Measurements from ENCODE around the gene FADS1. TPM values are rescaled to one million over a fixed set of nuclear protein-coding genes. Genes with fewer than 3 reads are reported as not detected.

FADS1 gene
- total and polyA plus RNA-seq, 2 of the 13 experiments (the other 11 are each of a cell fraction or from before 2014, with no cell fraction given): 91.8 to 108 TPM

GRCh38 chr11:61792310-61793082, 24.3 kb downstream of the FADS1 start, which contains the start of the genes FEN1 and TMEM258 (continued):
- TF ChIP-seq ARID3A (IDR thresholded peaks at IDR 0.05; ENCODE audit: low read depth, low read length): no peak
- TF ChIP-seq JUNB (CRISPR knock-in tag; IDR thresholded peaks at IDR 0.05; ENCODE audit: borderline replicate concordance): no peak
- TF ChIP-seq ZNF18 (CRISPR knock-in tag; IDR thresholded peaks at IDR 0.05; ENCODE audit: insufficient replicate concordance): peak; percentile 65
- 0 out of 2 replicates have a peak, but pooled peaks have one; percentile 40 for TF ChIP-seq TBX2 (CRISPR knock-in tag; IDR thresholded peaks at IDR 0.05; ENCODE audit: borderline replicate concordance)
- peak in 1 of 2 experiments; percentile 78; a peak in 1 of 4 replicates for TF ChIP-seq KLF16 (CRISPR knock-in tag; IDR thresholded peaks at IDR 0.05)
- TF ChIP-seq ZNF333 (CRISPR knock-in tag; IDR thresholded peaks at IDR 0.05; ENCODE audit: borderline replicate concordance): 0 out of 2 replicates have a peak, but pooled peaks have one; percentile 81
- no peak for TF ChIP-seq NFE2 (CRISPR knock-in tag; IDR thresholded peaks at IDR 0.05)
- peak; percentile 39 for TF ChIP-seq HINFP (CRISPR knock-in tag; IDR thresholded peaks at IDR 0.05; ENCODE audit: low read depth)
- TF ChIP-seq SIX4 (CRISPR knock-in tag; IDR thresholded peaks at IDR 0.05): no peak
- no peak for TF ChIP-seq ZNF629 (CRISPR knock-in tag; conservative IDR thresholded peaks at IDR 0.05)
- TF ChIP-seq HCFC1 (IDR thresholded peaks at IDR 0.05; ENCODE audit: low read depth, low read length): peak; percentile 80
- peak; percentile 91 for TF ChIP-seq SPEN (CRISPR knock-in tag; IDR thresholded peaks at IDR 0.05; ENCODE audit: low read depth)
- TF ChIP-seq ZNF451 (CRISPR knock-in tag; IDR thresholded peaks at IDR 0.05): 0 out of 2 replicates have a peak, but pooled peaks have one; percentile 32
- no peak for TF ChIP-seq SOX6 (IDR thresholded peaks at IDR 0.05)
- peak; percentile 42; the same call in 1 of the 2 replicates for TF ChIP-seq SOX6 (CRISPR knock-in tag; IDR thresholded peaks at IDR 0.05)
- TF ChIP-seq CSRNP2 (CRISPR knock-in tag; conservative IDR thresholded peaks at IDR 0.05; ENCODE audit: low read depth): no peak
- TF ChIP-seq ZFYVE20 (CRISPR knock-in tag; IDR thresholded peaks at IDR 0.05; ENCODE audit: borderline replicate concordance, low read depth): peak; percentile 74; the same call in 1 of the 2 replicates

All from HepG2 (cell line).